Astrocyte of the cerebellum (primary cell): ENCODE data around the gene RIIAD1.
A peak's percentile ranks its signal among the peaks of the same experiment; 100 is the strongest.

ENCODE experiments used
- DNase-seq: peaks from one replicate; pipeline ENCODE4 v3.0.0-alpha.2; 2011; ENCODE audit warnings: low read depth
- H3K4me3 ChIP-seq: 2 replicates; pipeline ENCODE4 v1.5.1; 2011; ENCODE audit warnings: mild to moderate bottlenecking, low read depth, low read length, moderate library complexity
- CTCF ChIP-seq: IDR thresholded peaks from 2 replicates; pipeline ENCODE4 v1.5.1; 2012; ENCODE audit warnings: low read length, low read depth, moderate library complexity, mild to moderate bottlenecking; ENCODE audit errors: missing control alignments
- in situ Hi-C: cut with HindIII; loops from 2 replicates; pipeline ENCODE4 v1.10.0; 2017; ENCODE audit warnings: low sequenced_read_pairs

The RIIAD1 gene

GRCh38 chr1:151718666-151719065 is 2.7 kb upstream of the RIIAD1 start:
- in situ Hi-C loops, result no loop called here
- H3K4me3 ChIP-seq, result no peak overlapping the region
- DNase-seq, result no peak
- TF ChIP-seq CTCF, result no peak

GRCh38 chr1:151720125-151720524 is 1.2 kb upstream of the RIIAD1 start:
- H3K4me3 ChIP-seq, result no peak overlapping the region
- in situ Hi-C loops, result no loop called here
- DNase-seq, result no peak
- TF ChIP-seq CTCF, result no peak

GRCh38 chr1:151720554-151720953 is 768 bp upstream of the RIIAD1 start:
- no peak for DNase-seq
- in situ Hi-C loops, result no loop called here
- H3K4me3 ChIP-seq, result peak overlapping the region; percentile 41
- TF ChIP-seq CTCF, result no peak

GRCh38 chr1:151721788-151722510 is 627 bp downstream of the RIIAD1 start:
- TF ChIP-seq CTCF, result no peak
- peak overlapping the region; percentile 41 for H3K4me3 ChIP-seq
- no peak for DNase-seq
- in situ Hi-C loops, result no loop called here

- no peak for TF ChIP-seq CTCF
- no peak overlapping the region for H3K4me3 ChIP-seq
- in situ Hi-C loops, result no loop called here
- no peak for DNase-seq
Observed at GRCh38 chr1:151723726-151724370, 2.5 kb downstream of the RIIAD1 start.

- in situ Hi-C loops, result loop anchor here (5.0 kb wide), 2 partner anchors 41 to 136 kb away; no protein-coding TSS in a partner anchor
- TF ChIP-seq CTCF, result no peak
- H3K4me3 ChIP-seq, result no peak overlapping the region
- DNase-seq, result peak; percentile 50
Observed at GRCh38 chr1:151728151-151729054, 7.1 kb downstream of the RIIAD1 start.
